H9 (cell line): Measurements from ENCODE around the gene CCDC85A. TPM values are rescaled to one million over a fixed set of nuclear protein-coding genes. Genes with fewer than 3 reads are reported as not detected.

ENCODE experiments used
- DNase-seq: peaks from one replicate; pipeline ENCODE4 v3.0.0-alpha.2; 2017
- H2AFZ ChIP-seq: one replicate; pipeline ENCODE4 v1.6.1; 2013; ENCODE audit warnings: mild to moderate bottlenecking, low read length, control low read depth, moderate library complexity
- H2AK5ac ChIP-seq: 2 replicates; pipeline ENCODE4 v1.6.1; 2013; ENCODE audit warnings: low read length, control low read depth, mixed read lengths; ENCODE audit not compliant: insufficient read length
- H2BK120ac ChIP-seq: one replicate; pipeline ENCODE4 v1.6.1; 2013; ENCODE audit warnings: low read depth, mild to moderate bottlenecking, low read length, control low read depth, inconsistent platforms; ENCODE audit not compliant: poor library complexity, severe bottlenecking
- H2BK12ac ChIP-seq: 2 replicates; pipeline ENCODE4 v1.6.1; 2013; ENCODE audit warnings: low read length, control low read depth, mixed read lengths, low read depth; ENCODE audit not compliant: insufficient read length
- H2BK15ac ChIP-seq: 2 replicates; pipeline ENCODE4 v1.6.1; 2013; ENCODE audit warnings: low read depth, low read length, control low read depth
- H2BK20ac ChIP-seq: one replicate; pipeline ENCODE4 v1.6.1; 2013; ENCODE audit warnings: low read depth, mild to moderate bottlenecking, low read length, control low read depth, inconsistent platforms; ENCODE audit not compliant: poor library complexity, severe bottlenecking
- H2BK5ac ChIP-seq: 2 replicates; pipeline ENCODE4 v1.6.1; 2013; ENCODE audit warnings: low read length, control low read depth, mixed read lengths; ENCODE audit not compliant: insufficient read length
- H3K14ac ChIP-seq: 2 replicates; pipeline ENCODE4 v1.6.1; 2013; ENCODE audit warnings: low read length, control low read depth; ENCODE audit not compliant: insufficient read depth
- H3K18ac ChIP-seq: 2 replicates; pipeline ENCODE4 v1.6.1; 2013; ENCODE audit warnings: low read depth, mild to moderate bottlenecking, mixed read lengths, low read length, control low read depth; ENCODE audit not compliant: insufficient read length
- H3K23ac ChIP-seq: 2 replicates; pipeline ENCODE4 v1.6.1; 2013; ENCODE audit warnings: low read length, control low read depth, mixed read lengths, low read depth; ENCODE audit not compliant: insufficient read length
- H3K23me2 ChIP-seq: 2 replicates; pipeline ENCODE4 v1.6.1; 2013; ENCODE audit warnings: low read depth, mild to moderate bottlenecking, mixed read lengths, low read length, control low read depth; ENCODE audit not compliant: insufficient read length, poor library complexity, severe bottlenecking
- H3K27ac ChIP-seq: 2 replicates; pipeline ENCODE4 v1.5.1; 2013; ENCODE audit warnings: low read length, control low read depth, mixed read lengths, low read depth; ENCODE audit not compliant: insufficient read length
- H3K27me3 ChIP-seq: 2 replicates; pipeline ENCODE4 v1.6.1; 2013; ENCODE audit warnings: low read length, control low read depth, inconsistent platforms; ENCODE audit not compliant: insufficient read depth
- H3K4ac ChIP-seq: 2 replicates; pipeline ENCODE4 v1.6.1; 2013; ENCODE audit warnings: low read depth, mild to moderate bottlenecking, control low read depth, inconsistent platforms, low read length, moderate library complexity
- H3K4me1 ChIP-seq: 2 replicates; pipeline ENCODE4 v1.6.1; 2013; ENCODE audit warnings: low read length, control low read depth, inconsistent platforms; ENCODE audit not compliant: insufficient read depth
- H3K4me2 ChIP-seq: 2 replicates; pipeline ENCODE4 v1.6.1; 2013; ENCODE audit warnings: low read length, control low read depth, mixed read lengths; ENCODE audit not compliant: insufficient read length, insufficient read depth
- H3K56ac ChIP-seq: 2 replicates; pipeline ENCODE4 v1.6.1; 2013; ENCODE audit warnings: low read depth, mild to moderate bottlenecking, mixed read lengths, low read length, control low read depth; ENCODE audit not compliant: insufficient read length
- H3K79me1 ChIP-seq: 2 replicates; pipeline ENCODE4 v1.6.1; 2013; ENCODE audit warnings: low read depth, mild to moderate bottlenecking, moderate library complexity, low read length, control low read depth, inconsistent platforms; ENCODE audit not compliant: insufficient read depth, poor library complexity, severe bottlenecking
- H3K79me2 ChIP-seq: 2 replicates; pipeline ENCODE4 v1.6.1; 2013; ENCODE audit warnings: low read length, control low read depth, inconsistent platforms; ENCODE audit not compliant: insufficient read depth
- H3K9ac ChIP-seq: 2 replicates; pipeline ENCODE4 v1.6.1; 2013; ENCODE audit warnings: low read length, control low read depth, mixed read lengths; ENCODE audit not compliant: insufficient read length; ENCODE audit errors: extremely low read depth
- H3K9me3 ChIP-seq: one replicate; pipeline ENCODE4 v1.6.1; 2013; ENCODE audit warnings: low read depth, low read length, inconsistent platforms; ENCODE audit not compliant: control insufficient read depth
- H3T11ph ChIP-seq: one replicate; pipeline ENCODE4 v1.6.1; 2013; ENCODE audit warnings: mild to moderate bottlenecking, low read length, control low read depth, inconsistent platforms
- H4K20me1 ChIP-seq: one replicate; pipeline ENCODE4 v1.6.1; 2013; ENCODE audit not compliant: control insufficient read depth, insufficient read length, insufficient read depth
- H4K5ac ChIP-seq: 2 replicates; pipeline ENCODE4 v1.6.1; 2013; ENCODE audit warnings: low read depth, mild to moderate bottlenecking, mixed read lengths, low read length, control low read depth; ENCODE audit not compliant: insufficient read length
- H4K8ac ChIP-seq: replicated peaks from 2 replicates; pipeline ENCODE4 v1.6.1; 2013; ENCODE audit warnings: low read length, control low read depth, mixed read lengths, low read depth; ENCODE audit not compliant: insufficient read length
- H4K91ac ChIP-seq: 2 replicates; pipeline ENCODE4 v1.6.1; 2013; ENCODE audit warnings: low read depth, mild to moderate bottlenecking, moderate library complexity, mixed read lengths, low read length, control low read depth; ENCODE audit not compliant: insufficient read length
- H3K27ac Mint-ChIP-seq, 3 experiments: 2 replicates in 2 of 3; 3 replicates in 1 of 3; pipeline ENCODE4 v1.8.0; 2020 to 2021; ENCODE audit warnings: mixed read lengths in 3 of 3, mild to moderate bottlenecking in 1 of 3, moderate library complexity in 1 of 3
- H3K27me3 Mint-ChIP-seq: 2 replicates; pipeline ENCODE4 v1.8.0; 2021; ENCODE audit warnings: low read depth, mild to moderate bottlenecking, moderate library complexity, mixed read lengths
- H3K36me3 Mint-ChIP-seq, 3 experiments: 2 replicates in 2 of 3; 3 replicates in 1 of 3; pipeline ENCODE4 v1.8.0; 2020 to 2021; ENCODE audit warnings: low read depth in 3 of 3, mixed read lengths in 3 of 3; ENCODE audit not compliant: insufficient read depth in 1 of 3
- H3K4me1 Mint-ChIP-seq, 2 experiments: 2 replicates each; pipeline ENCODE4 v1.8.0; 2020; ENCODE audit warnings: mixed read lengths in 2 of 2
- H3K4me3 Mint-ChIP-seq, 2 experiments: 2 replicates in 1 of 2; 3 replicates in 1 of 2; pipeline ENCODE4 v1.8.0; 2020 to 2021; ENCODE audit warnings: mild to moderate bottlenecking in 2 of 2, mixed read lengths in 2 of 2, moderate library complexity in 1 of 2
- H3K9me3 Mint-ChIP-seq, 2 experiments: 2 replicates in 1 of 2; 3 replicates in 1 of 2; pipeline ENCODE4 v1.8.0; 2020; ENCODE audit warnings: mild to moderate bottlenecking in 2 of 2, mixed read lengths in 2 of 2, moderate library complexity in 1 of 2
- CTCF ChIP-seq: fragments of 200-600 bp; sonication (generic); conservative IDR thresholded peaks from 3 replicates; pipeline ENCODE4 v1.8.0; 2021; ENCODE audit warnings: antibody characterized with exemption, mild to moderate bottlenecking
- WGBS: extraction: QIAGEN DNeasy Blood & Tissue Kit; methylation state at CpG from one replicate; pipeline ENCODE4 v1.1.7; 2013; ENCODE audit warnings: missing lambda C conversion rate, low lambda C conversion rate, mixed read lengths; ENCODE audit not compliant: insufficient read length; ENCODE audit errors: extremely low coverage; 5-methylcytosine and 5-hydroxymethylcytosine counted together
- total RNA-seq: library from RNA; stranded (reverse); gene quantifications from 2 replicates; pipeline ENCODE4 v1.2.1, GENCODE V29; 2021

The CCDC85A gene
- total RNA-seq, 1 experiment from 2014 or later = 0.17 TPM

GRCh38 chr2:56386657-56387056 lies 202.9 kb downstream of the CCDC85A start:
- no CpG with 5 or more reads among the region's 1 CpG for WGBS
- no peak overlapping the region for H4K8ac ChIP-seq
- no peak overlapping the region for H3K18ac ChIP-seq
- H3K14ac ChIP-seq = no peak overlapping the region
- no peak overlapping the region for H4K5ac ChIP-seq
- H3K27ac ChIP-seq = no peak overlapping the region
- no peaks in the 10 kb centered on the region for H3K23me2 ChIP-seq
- H3K4me2 ChIP-seq = no peak overlapping the region
- H3K36me3 Mint-ChIP-seq = no peaks in the 10 kb centered on the region
- no peaks in the 10 kb centered on the region for H4K20me1 ChIP-seq
- no peak overlapping the region for H2BK5ac ChIP-seq
- no peak overlapping the region for H2BK20ac ChIP-seq
- no peak overlapping the region for H3K27ac Mint-ChIP-seq
- no peak overlapping the region for H2AFZ ChIP-seq
- peaks cover 8 to 15% of the 10 kb centered on the region in 2 experiments for H3K4me1 Mint-ChIP-seq
- H3K79me1 ChIP-seq = no peaks in the 10 kb centered on the region
- no peak overlapping the region for H3K9ac ChIP-seq
- H3K79me2 ChIP-seq = no peaks in the 10 kb centered on the region
- H4K91ac ChIP-seq = no peak overlapping the region
- H3K56ac ChIP-seq = no peak overlapping the region
- no peak overlapping the region for H3K23ac ChIP-seq
- H3K9me3 ChIP-seq = no peaks in the 10 kb centered on the region
- no peak overlapping the region for H2BK12ac ChIP-seq
- H3K4me1 ChIP-seq = peaks cover 2% of the 10 kb centered on the region; the same call in 1 of the 2 replicates
- H3T11ph ChIP-seq = no peak overlapping the region
- H3K9me3 Mint-ChIP-seq = no peaks in the 10 kb centered on the region
- no peak overlapping the region for H2BK15ac ChIP-seq
- no peak overlapping the region for H3K4ac ChIP-seq
- no peak overlapping the region for H2AK5ac ChIP-seq
- H3K27me3 Mint-ChIP-seq = no peaks in the 10 kb centered on the region
- H3K4me3 Mint-ChIP-seq = no peak overlapping the region
- H3K27me3 ChIP-seq = no peaks in the 10 kb centered on the region
- no peak for TF ChIP-seq CTCF
- no peak overlapping the region for H2BK120ac ChIP-seq
- DNase-seq = no peak
